Peyer's patch (tissue), 4 donors: ENCODE results near the gene L3MBTL4. TPM values are rescaled to one million over a fixed set of nuclear protein-coding genes. Genes with fewer than 3 reads are reported as not detected.

Source experiments
- DNase-seq, 3 donors: peaks; one replicate each; pipeline ENCODE4 v3.0.0-alpha.2; 2017 to 2019
- H3K27ac ChIP-seq, 4 donors: fragments of 200-600 bp; sonication (generic); one replicate each; pipeline ENCODE4 v1.5.1; 2016 to 2019
- H3K27me3 ChIP-seq, 2 donors: fragments of 200-600 bp; sonication (generic); one replicate each; pipeline ENCODE4 v1.5.1; 2019
- H3K36me3 ChIP-seq, 3 donors: fragments of 200-600 bp; sonication (generic); one replicate each; pipeline ENCODE4 v1.5.1; 2016 to 2019
- H3K4me1 ChIP-seq, 4 donors: fragments of 200-600 bp; sonication (generic); one replicate each; pipeline ENCODE4 v1.5.1; 2016 to 2019
- H3K4me3 ChIP-seq, 4 donors: fragments of 200-600 bp; sonication (generic); 1 replicate in 3 of 4; 2 replicates in 1 of 4; pipeline ENCODE4 v1.5.1; 2016 to 2019; ENCODE audit warnings: mild to moderate bottlenecking in 1 of 4
- H3K9me3 ChIP-seq, 4 donors: fragments of 200-600 bp; sonication (generic); one replicate each; pipeline ENCODE4 v1.5.1; 2016 to 2019; ENCODE audit warnings: mild to moderate bottlenecking in 1 of 4
- POLR2A ChIP-seq, 2 donors: fragments of 450-650 bp; IDR thresholded peaks; one replicate each; pipeline ENCODE4 v1.5.1; 2017; ENCODE audit warnings: antibody characterized with exemption in 2 of 2, mild to moderate bottlenecking in 2 of 2, moderate library complexity in 2 of 2
- total RNA-seq, 4 donors: library from RNA; depleted of rRNA; stranded (reverse); fragments of >200 nt; gene quantifications; one replicate each; pipeline ENCODE4 v1.1.0, GENCODE V29; 2016
- TF ChIP-seq, protein P1 (sequence below), 6 experiments: fragments of 450-650 bp in 4 of 6; fragments of 200-600 bp in 2 of 6; sonication (generic) in 1 of 6; IDR thresholded peaks; one replicate each; pipeline ENCODE4 v1.5.1; 2017 to 2019; ENCODE audit warnings: antibody characterized with exemption in 6 of 6, mild to moderate bottlenecking in 3 of 6, moderate library complexity in 1 of 6

L3MBTL4 gene
- total RNA-seq, 4 donors from 2014 or later: 6.5 to 25.6 (median 13.7) TPM

DNA sequence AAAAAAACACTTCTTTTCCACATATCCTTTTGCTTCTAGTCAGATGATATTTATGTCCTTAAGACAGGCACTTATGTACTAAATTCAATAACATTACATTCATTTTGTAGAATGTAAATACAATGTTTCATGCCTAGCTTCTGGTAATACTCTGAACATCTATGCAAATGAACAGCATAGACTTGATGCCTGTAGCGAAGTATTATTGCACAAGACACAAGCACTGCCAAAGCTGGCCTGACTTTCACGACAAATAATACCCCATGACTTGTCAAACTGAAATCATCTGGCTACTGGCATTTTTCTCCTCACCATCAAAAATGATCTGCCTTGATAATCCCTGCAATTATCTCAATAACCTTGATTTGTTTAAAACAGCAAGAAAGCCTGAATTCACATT lies 101.3 kb downstream of the L3MBTL4 start:
- H3K4me1 ChIP-seq: no peaks in the 10 kb centered on the region
- H3K27ac ChIP-seq: no peak overlapping the region
- H3K9me3 ChIP-seq: peaks cover 0 to 3% (median 0%) of the 10 kb centered on the region in 4 donors
- no peaks in the 10 kb centered on the region for H3K27me3 ChIP-seq
- H3K36me3 ChIP-seq: no peaks in the 10 kb centered on the region
- H3K4me3 ChIP-seq: no peak overlapping the region
- DNase-seq: no peak
- TF ChIP-seq POLR2A (IDR thresholded peaks at IDR 0.05): no peak
- TF ChIP-seq, protein P1, sequence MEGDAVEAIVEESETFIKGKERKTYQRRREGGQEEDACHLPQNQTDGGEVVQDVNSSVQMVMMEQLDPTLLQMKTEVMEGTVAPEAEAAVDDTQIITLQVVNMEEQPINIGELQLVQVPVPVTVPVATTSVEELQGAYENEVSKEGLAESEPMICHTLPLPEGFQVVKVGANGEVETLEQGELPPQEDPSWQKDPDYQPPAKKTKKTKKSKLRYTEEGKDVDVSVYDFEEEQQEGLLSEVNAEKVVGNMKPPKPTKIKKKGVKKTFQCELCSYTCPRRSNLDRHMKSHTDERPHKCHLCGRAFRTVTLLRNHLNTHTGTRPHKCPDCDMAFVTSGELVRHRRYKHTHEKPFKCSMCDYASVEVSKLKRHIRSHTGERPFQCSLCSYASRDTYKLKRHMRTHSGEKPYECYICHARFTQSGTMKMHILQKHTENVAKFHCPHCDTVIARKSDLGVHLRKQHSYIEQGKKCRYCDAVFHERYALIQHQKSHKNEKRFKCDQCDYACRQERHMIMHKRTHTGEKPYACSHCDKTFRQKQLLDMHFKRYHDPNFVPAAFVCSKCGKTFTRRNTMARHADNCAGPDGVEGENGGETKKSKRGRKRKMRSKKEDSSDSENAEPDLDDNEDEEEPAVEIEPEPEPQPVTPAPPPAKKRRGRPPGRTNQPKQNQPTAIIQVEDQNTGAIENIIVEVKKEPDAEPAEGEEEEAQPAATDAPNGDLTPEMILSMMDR (IDR thresholded peaks at IDR 0.05): no peak

DNA sequence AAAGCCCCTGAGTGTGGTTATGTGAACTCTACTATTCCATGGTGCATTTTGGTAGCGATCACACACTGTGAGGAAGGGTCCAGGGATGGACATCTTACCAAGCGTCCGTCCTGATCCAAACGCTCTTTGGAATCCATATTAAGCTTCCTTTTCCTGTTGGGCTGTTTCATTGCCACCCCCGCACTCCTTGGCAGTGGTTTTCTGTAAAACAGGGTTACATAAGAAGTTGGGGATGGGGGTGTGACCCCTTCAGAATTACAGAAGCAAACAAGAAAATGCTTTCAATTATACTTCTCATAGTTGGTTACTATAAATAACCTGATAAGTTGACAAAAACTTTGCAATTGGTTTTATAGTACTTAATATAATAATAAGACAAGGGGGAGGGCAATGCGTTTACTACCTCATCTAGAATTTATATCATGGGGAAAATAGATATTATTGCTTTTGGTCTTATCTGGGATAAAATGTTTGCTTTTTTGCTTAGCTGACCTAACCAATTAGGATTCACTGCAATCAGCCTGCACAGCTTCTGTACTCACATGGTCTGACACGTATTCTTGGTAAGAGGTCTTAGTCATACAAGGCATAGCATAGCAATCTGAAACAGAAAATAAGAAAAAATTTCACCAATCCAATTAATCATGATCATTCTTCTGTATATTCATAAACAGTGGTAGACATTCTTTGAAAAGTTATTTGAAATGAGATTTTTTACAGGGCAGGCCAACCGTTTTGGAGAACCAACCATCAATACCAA lies 103.1 kb downstream of the L3MBTL4 start:
- Histone ChIP-seq H3K4me1 (no peaks in the 10 kb centered on the region), H3K36me3 (no peaks in the 10 kb centered on the region), H3K4me3 (no peak overlapping the region), H3K27ac (no peak overlapping the region), H3K9me3 (no peaks in the 10 kb centered on the region), H3K27me3 (no peaks in the 10 kb centered on the region)
- no peak for DNase-seq
- TF ChIP-seq, protein P1 (IDR thresholded peaks at IDR 0.05): no peak
- TF ChIP-seq POLR2A (IDR thresholded peaks at IDR 0.05): no peak

DNA sequence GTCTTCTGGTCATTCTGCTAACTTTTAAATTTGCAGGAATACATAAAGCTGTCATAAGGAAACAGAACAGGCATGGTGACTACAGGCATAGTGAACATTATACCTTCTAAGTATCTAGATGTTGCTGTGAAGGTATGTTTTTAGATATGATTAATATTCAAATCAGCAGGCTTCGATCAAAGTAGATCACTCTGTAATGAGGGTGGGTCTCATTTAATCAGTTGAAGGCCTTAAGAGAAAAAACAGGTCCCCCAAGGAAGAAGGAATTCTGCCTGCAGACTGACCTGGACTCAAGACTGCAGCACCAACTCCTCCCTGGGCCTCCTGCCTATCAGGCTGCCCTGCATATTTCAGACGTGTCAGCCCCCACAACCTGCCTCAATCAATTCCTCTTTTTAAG lies 104.0 kb downstream of the L3MBTL4 start:
- no peak for DNase-seq
- Histone ChIP-seq H3K36me3 (no peaks in the 10 kb centered on the region), H3K27me3 (no peaks in the 10 kb centered on the region), H3K27ac (no peak overlapping the region), H3K9me3 (no peaks in the 10 kb centered on the region), H3K4me3 (no peak overlapping the region), H3K4me1 (no peaks in the 10 kb centered on the region)
- no peak for TF ChIP-seq POLR2A (IDR thresholded peaks at IDR 0.05)
- TF ChIP-seq, protein P1 (IDR thresholded peaks at IDR 0.05): no peak

DNA sequence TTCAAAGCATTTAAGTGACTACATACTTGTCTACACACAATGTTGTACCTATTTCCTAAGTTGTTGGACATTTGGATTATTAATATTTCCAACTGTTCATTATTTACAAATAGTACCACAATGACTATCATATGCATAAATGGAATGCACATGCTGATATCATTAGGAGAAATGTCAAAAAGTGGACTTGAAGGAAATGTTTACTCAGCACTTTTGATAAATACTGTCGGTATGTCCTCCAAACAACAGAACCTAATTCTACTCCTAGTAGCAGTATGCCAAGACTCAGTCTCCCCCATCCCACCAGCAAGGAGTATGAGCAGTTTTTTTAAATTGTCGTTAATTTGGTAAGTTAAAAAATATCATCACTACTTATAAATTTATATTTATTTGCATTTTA lies 116.8 kb downstream of the L3MBTL4 start:
- DNase-seq: no peak
- Histone ChIP-seq H3K36me3 (no peaks in the 10 kb centered on the region), H3K27me3 (no peaks in the 10 kb centered on the region), H3K27ac (no peak overlapping the region), H3K9me3 (no peaks in the 10 kb centered on the region), H3K4me3 (no peak overlapping the region), H3K4me1 (no peaks in the 10 kb centered on the region)
- TF ChIP-seq, protein P1 (IDR thresholded peaks at IDR 0.05): no peak
- TF ChIP-seq POLR2A (IDR thresholded peaks at IDR 0.05): no peak

DNA sequence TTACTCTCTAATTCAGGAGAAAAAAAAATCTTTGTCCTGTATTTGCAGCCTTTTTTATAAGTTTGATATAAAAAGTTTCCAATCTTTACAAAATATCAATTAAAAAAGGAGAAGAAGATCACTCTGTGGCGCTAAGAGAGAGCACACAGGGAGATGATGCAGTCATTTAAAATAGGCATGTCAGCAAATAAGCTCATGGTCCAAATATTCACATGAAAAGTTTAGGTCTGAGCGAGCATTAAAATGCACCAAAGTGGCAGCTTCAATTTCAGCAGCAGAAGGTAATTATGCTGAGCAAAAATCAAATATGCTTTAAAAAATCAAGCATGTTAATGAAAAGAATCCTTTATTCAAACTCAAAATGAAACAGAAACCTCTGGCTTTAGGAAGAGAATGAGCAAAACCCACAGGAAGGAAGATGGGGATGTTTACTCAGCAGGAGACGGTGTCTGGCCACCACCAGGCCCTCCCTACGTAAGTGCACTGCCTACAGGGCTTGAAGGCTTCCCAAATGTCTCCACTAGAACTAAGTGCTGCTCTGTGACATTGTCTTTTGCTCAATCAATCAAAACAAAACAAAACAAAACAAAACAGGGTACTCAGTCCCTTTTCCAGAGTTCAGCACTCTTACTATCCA lies 120.4 kb downstream of the L3MBTL4 start:
- H3K4me1 ChIP-seq: no peaks in the 10 kb centered on the region
- no peaks in the 10 kb centered on the region for H3K36me3 ChIP-seq
- no peak for DNase-seq
- no peak overlapping the region for H3K4me3 ChIP-seq
- H3K9me3 ChIP-seq: no peaks in the 10 kb centered on the region
- TF ChIP-seq POLR2A (IDR thresholded peaks at IDR 0.05): no peak
- TF ChIP-seq, protein P1 (IDR thresholded peaks at IDR 0.05): no peak
- no peaks in the 10 kb centered on the region for H3K27me3 ChIP-seq
- no peak overlapping the region for H3K27ac ChIP-seq
